Measurements from ENCODE around the gene GUCA1A.
"Not testable (repeated sequence)": the region's sequence is repeated elsewhere in the genome, so short reads cannot be mapped to it uniquely, and the experiment has no call there.

GUCA1A gene

GRCh38 chr6:42138630-42139619 is 34.2 kb upstream of the GUCA1A start:
- DNase-seq, result peak; percentile 30 to 62
- TF ChIP-seq GATA1 (IDR thresholded peaks at IDR 0.05; ENCODE audit: low read depth, low read length) (no peak), POLR2A (IDR thresholded peaks at IDR 0.05; ENCODE audit: low read length) (no peak)

DNA sequence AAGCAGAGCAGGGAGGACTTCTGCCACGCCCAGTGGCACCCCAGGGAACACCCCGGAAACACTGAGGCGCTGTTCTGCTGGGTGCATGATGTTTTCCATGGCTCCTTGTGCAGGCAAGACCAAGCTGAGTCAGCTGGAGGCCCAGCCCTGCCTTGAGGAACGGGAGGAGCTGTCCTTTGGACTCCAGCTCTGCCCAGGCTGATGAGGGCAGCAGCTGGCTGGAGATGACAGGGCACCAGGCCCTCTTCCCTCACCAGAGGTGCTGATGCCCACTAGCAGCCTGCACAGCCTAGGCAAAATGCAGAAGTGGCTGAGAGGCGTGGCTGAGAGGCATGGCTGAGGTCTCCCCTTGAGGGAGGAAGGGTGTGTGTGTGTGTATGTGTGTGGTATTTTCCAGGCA is 33.1 kb upstream of the GUCA1A start:
- DNase-seq, result no peak
- TF ChIP-seq GATA1 (IDR thresholded peaks at IDR 0.05; ENCODE audit: low read depth, low read length) (no peak), POLR2A (IDR thresholded peaks at IDR 0.05; ENCODE audit: low read length) (no peak)

- DNase-seq, result no peak
- TF ChIP-seq GATA1 (IDR thresholded peaks at IDR 0.05; ENCODE audit: low read depth, low read length), result no peak
- TF ChIP-seq POLR2A (IDR thresholded peaks at IDR 0.05; ENCODE audit: low read length), result no peak
Measured at GRCh38 chr6:42140756-42141602, 32.2 kb upstream of the GUCA1A start.

DNA sequence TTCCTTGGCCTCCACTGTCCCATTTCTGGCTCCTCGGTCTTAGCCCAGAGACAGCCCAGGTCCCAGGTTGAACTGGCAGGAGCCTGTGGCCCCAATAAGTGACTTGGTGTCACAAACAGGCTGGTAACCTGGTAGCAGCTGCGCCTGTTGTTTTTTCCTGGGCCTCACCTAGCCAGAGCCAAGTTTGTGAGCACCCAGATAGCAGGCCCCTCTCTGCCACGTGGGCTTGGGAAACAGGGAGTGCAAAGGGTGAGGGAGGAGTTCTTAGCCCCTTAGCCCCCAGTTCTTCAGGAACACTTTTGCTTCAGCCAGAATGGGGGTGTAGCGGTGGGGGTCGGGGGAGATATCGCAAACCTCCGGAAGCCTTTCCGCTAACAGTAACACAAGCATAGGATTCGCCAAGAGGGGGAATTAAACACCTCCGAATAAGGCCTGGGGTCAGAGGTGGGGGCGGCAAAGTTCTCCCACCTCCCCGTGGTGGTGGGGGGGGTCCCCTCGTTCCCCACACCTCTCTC is 31.5 kb upstream of the GUCA1A start:
- DNase-seq, result no peak
- TF ChIP-seq POLR2A (IDR thresholded peaks at IDR 0.05; ENCODE audit: low read length) (no peak), GATA1 (IDR thresholded peaks at IDR 0.05; ENCODE audit: low read depth, low read length) (no peak)

DNA sequence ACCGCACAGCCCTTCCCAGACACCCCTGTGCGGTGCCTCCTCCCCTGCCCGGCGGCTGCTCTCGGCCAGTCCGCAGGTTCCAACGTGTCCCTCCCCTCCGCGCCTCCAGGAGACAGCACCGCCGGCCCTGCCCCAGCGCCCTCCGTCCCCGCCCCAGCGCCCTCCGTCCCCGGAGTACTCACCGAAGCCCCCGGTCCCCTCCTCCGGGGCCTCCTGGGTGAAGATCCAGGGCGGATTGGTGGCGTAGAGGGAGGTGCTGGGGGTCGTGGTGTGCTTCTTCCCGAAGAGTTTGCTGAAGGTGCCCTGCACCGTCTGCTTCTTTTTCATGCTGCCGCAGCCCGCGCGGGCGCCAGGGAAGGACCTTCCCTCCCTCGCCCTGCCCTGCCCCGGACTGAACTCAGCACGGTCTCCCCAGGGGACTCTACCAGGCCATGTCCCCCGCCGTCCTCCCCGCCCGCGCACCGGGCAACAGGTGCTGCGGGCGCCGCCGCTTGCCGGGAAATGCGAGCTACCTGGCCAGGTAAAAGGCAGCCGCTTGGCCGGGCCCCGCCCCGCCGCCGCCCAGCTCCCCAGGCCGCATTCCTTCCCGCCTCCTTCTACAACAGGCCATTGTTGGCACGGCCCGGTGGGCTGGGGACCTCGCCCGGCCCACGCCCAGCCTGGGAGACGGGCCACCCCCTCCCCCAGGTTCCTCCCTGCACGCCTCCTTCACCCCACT is 30.9 kb upstream of the GUCA1A start, which contains the start of gene C6orf132:
Gene C6orf132 (minus strand): TSS at position 503 of the 718 bp plus-strand sequence. CDS start 176 bp downstream, at position 327.
- TF ChIP-seq POLR2A (IDR thresholded peaks at IDR 0.05; ENCODE audit: low read length) (no peak), GATA1 (IDR thresholded peaks at IDR 0.05; ENCODE audit: low read depth, low read length) (no peak)
- DNase-seq, result no peak

- no peak for TF ChIP-seq GATA1 (IDR thresholded peaks at IDR 0.05; ENCODE audit: low read depth, low read length)
- TF ChIP-seq POLR2A (IDR thresholded peaks at IDR 0.05; ENCODE audit: low read length), result no peak
- no peak for DNase-seq
Measured at GRCh38 chr6:42147138-42147562, 26.0 kb upstream of the GUCA1A start.

DNA sequence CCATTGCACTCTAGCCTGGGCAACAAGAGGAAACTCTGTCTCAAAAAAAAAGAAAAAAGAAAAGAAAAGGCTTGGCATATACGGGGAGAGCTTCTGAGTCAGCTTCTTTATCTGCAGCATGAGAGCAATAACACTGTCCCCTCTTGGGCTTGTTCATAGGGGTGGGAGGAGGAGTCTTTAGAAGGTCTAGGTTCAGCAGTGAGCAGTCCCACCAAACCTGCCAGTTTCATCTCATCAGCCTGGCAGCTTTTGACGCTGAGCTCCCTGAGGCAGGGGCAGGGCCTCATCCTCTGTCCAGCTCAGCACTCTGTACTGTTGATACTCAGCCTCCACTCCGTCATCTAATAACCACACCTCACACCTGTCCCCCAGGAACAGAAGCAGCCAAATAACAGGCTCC is 25.1 kb upstream of the GUCA1A start:
- DNase-seq, result no peak
- TF ChIP-seq POLR2A (IDR thresholded peaks at IDR 0.05; ENCODE audit: low read length), result no peak
- TF ChIP-seq GATA1 (IDR thresholded peaks at IDR 0.05; ENCODE audit: low read depth, low read length), result no peak

- DNase-seq, result no peak
- TF ChIP-seq POLR2A (IDR thresholded peaks at IDR 0.05; ENCODE audit: low read length) (no peak), GATA1 (IDR thresholded peaks at IDR 0.05; ENCODE audit: low read depth, low read length) (no peak)
Measured at GRCh38 chr6:42150254-42150653, 22.9 kb upstream of the GUCA1A start.

DNA sequence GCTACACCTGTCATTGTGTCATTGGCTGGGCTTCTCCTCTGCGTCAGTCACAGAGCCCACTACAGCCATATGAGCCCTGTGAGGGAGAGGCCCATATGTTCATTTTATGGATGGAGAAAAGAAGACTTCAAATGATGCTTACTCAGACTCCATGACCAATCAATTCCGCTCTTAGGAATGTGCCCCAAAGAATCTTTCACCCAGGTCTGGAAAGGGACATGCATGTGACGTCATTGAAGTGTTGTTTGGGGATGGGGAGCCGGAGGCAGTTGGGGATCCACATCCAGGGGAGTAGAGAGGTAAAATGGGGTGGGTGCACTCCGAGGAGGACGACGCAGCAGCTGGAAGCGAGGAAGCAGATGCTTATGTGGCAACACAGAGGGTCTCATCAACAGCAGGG is 21.1 kb upstream of the GUCA1A start:
- TF ChIP-seq POLR2A (IDR thresholded peaks at IDR 0.05; ENCODE audit: low read length) (no peak), GATA1 (IDR thresholded peaks at IDR 0.05; ENCODE audit: low read depth, low read length) (no peak)
- no peak for DNase-seq

GRCh38 chr6:42152528-42153213 is 20.5 kb upstream of the GUCA1A start:
- not testable (repeated sequence) for DNase-seq

- TF ChIP-seq POLR2A (IDR thresholded peaks at IDR 0.05; ENCODE audit: low read length) (no peak), GATA1 (IDR thresholded peaks at IDR 0.05; ENCODE audit: low read depth, low read length) (no peak)
- DNase-seq, result no peak
Measured at GRCh38 chr6:42153921-42154320, 19.2 kb upstream of the GUCA1A start.

GRCh38 chr6:42154461-42155209 is 18.5 kb upstream of the GUCA1A start:
- no peak for DNase-seq
- TF ChIP-seq POLR2A (IDR thresholded peaks at IDR 0.05; ENCODE audit: low read length), result no peak
- no peak for TF ChIP-seq GATA1 (IDR thresholded peaks at IDR 0.05; ENCODE audit: low read depth, low read length)
